Gastroesophageal sphincter (tissue), 4 donors: ENCODE measurements around the gene RNF152. TPM values are rescaled to one million over a fixed set of nuclear protein-coding genes. Genes with fewer than 3 reads are reported as not detected.

ENCODE experiments used
- ATAC-seq: fragments of 150-250 bp; one replicate; pipeline ENCODE4 v1.9.1; 2016; ENCODE audit warnings: mild to moderate bottlenecking, moderate library complexity
- H3K27ac ChIP-seq, 4 donors: fragments of 200-600 bp; sonication (generic) in 3 of 4; 1 replicate in 3 of 4; 2 replicates in 1 of 4; pipeline ENCODE4 v1.5.1; 2016 to 2019
- H3K27me3 ChIP-seq: fragments of 200-600 bp; sonication (generic); one replicate; pipeline ENCODE4 v1.5.1; 2019
- H3K36me3 ChIP-seq, 2 donors: fragments of 200-600 bp; sonication (generic); one replicate each; pipeline ENCODE4 v1.5.1; 2019; ENCODE audit warnings: control low read depth in 1 of 2
- H3K4me1 ChIP-seq, 3 donors: fragments of 200-600 bp; sonication (generic); 1 replicate in 2 of 3; 2 replicates in 1 of 3; pipeline ENCODE4 v1.5.1; 2016 to 2019; ENCODE audit warnings: control low read depth in 2 of 3
- H3K4me3 ChIP-seq, 2 donors: fragments of 200-600 bp; sonication (generic); one replicate each; pipeline ENCODE4 v1.5.1; 2019; ENCODE audit warnings: mild to moderate bottlenecking in 1 of 2, moderate library complexity in 1 of 2
- H3K9me3 ChIP-seq, 3 donors: fragments of 200-600 bp; sonication (generic); one replicate each; pipeline ENCODE4 v1.5.1; 2017 to 2019; ENCODE audit warnings: control low read depth in 2 of 3
- CTCF ChIP-seq, 4 experiments: fragments of 200-600 bp in 2 of 4; fragments of 450-650 bp in 2 of 4; sonication (generic) in 1 of 4; IDR thresholded peaks; one replicate each; pipeline ENCODE4 v1.5.1; 2017 to 2019; ENCODE audit warnings: antibody characterized with exemption in 4 of 4, mild to moderate bottlenecking in 2 of 4, moderate library complexity in 2 of 4
- EP300 ChIP-seq: sonication (generic); formaldehyde crosslinking; IDR thresholded peaks from one replicate; pipeline ENCODE4 v1.6.1; 2017; ENCODE audit warnings: antibody characterized with exemption, mild to moderate bottlenecking
- POLR2A ChIP-seq, 2 donors: fragments of 450-650 bp; IDR thresholded peaks; one replicate each; pipeline ENCODE4 v1.6.1; 2017; ENCODE audit warnings: antibody characterized with exemption in 2 of 2, mild to moderate bottlenecking in 2 of 2, moderate library complexity in 1 of 2
- POLR2AphosphoS5 ChIP-seq: sonication (generic); formaldehyde crosslinking; IDR thresholded peaks from one replicate; pipeline ENCODE4 v1.6.1; 2017; ENCODE audit warnings: antibody characterized with exemption
- WGBS, 2 donors: methylation state at CpG; one replicate each; pipeline ENCODE4 v1.1.5; 2018; ENCODE audit warnings: low coverage in 1 of 2; 5-methylcytosine and 5-hydroxymethylcytosine counted together
- total RNA-seq, 4 donors: library from RNA; depleted of rRNA; stranded (reverse); fragments of >200 nt; gene quantifications; one replicate each; pipeline ENCODE4 v1.1.0, GENCODE V29; 2016

The RNF152 gene
- total RNA-seq, 4 donors from 2014 or later, result 9.0 to 11.2 (median 10.1) TPM

GRCh38 chr18:61840324-61840723 is 52.5 kb downstream of the RNF152 start:
- no peak for ATAC-seq
- H3K9me3 ChIP-seq, result no peaks in the 10 kb centered on the region
- no peaks in the 10 kb centered on the region for H3K36me3 ChIP-seq
- no peaks in the 10 kb centered on the region for H3K4me1 ChIP-seq
- no peaks in the 10 kb centered on the region for H3K27me3 ChIP-seq
- no peak for TF ChIP-seq CTCF (IDR thresholded peaks at IDR 0.05)
- TF ChIP-seq POLR2A (IDR thresholded peaks at IDR 0.05), result no peak
- TF ChIP-seq EP300, result no peak
- no peak for TF ChIP-seq POLR2AphosphoS5
- no peak overlapping the region for H3K4me3 ChIP-seq
- 85 to 100% methylated on average over 1 of the region's 1 CpG for WGBS, 2 donors
- H3K27ac ChIP-seq, result no peak overlapping the region

DNA sequence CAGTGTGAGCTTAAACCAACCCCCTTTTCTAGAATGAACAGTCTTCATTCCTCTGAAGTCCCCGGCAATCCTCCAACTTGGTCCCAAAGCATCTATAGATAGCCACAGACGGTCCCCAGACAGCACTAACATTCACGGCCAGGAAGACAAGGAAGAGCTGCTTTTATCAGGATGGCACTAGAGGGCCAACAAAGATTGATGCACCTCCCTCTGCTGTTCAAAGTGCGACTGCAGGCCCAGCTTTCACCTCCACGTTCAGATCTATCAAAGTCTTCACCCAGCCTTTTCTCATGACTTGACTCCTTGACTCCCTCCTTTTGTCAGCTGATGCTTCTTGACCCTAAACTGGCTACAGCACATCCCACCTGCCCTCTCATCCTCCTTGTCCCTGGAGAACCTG is 54.3 kb downstream of the RNF152 start:
- H3K4me3 ChIP-seq, result no peak overlapping the region
- TF ChIP-seq POLR2AphosphoS5 (no peak), CTCF (IDR thresholded peaks at IDR 0.05) (no peak), EP300 (no peak), POLR2A (IDR thresholded peaks at IDR 0.05) (no peak)
- H3K4me1 ChIP-seq, result no peaks in the 10 kb centered on the region
- H3K36me3 ChIP-seq, result no peaks in the 10 kb centered on the region
- no peak for ATAC-seq
- no peaks in the 10 kb centered on the region for H3K9me3 ChIP-seq
- H3K27me3 ChIP-seq, result no peaks in the 10 kb centered on the region
- WGBS, 2 donors, result 68 to 89% methylated on average over 3 of the region's 5 CpGs
- H3K27ac ChIP-seq, result no peak overlapping the region

- 62 to 68% methylated on average over 4 of the region's 4 CpGs for WGBS, 2 donors
- no peaks in the 10 kb centered on the region for H3K4me1 ChIP-seq
- H3K9me3 ChIP-seq, result no peaks in the 10 kb centered on the region
- no peak overlapping the region for H3K4me3 ChIP-seq
- TF ChIP-seq POLR2AphosphoS5 (no peak), EP300 (no peak), CTCF (IDR thresholded peaks at IDR 0.05) (no peak)
- no peak for ATAC-seq
- no peaks in the 10 kb centered on the region for H3K36me3 ChIP-seq
- no peak overlapping the region for H3K27ac ChIP-seq
- H3K27me3 ChIP-seq, result no peaks in the 10 kb centered on the region
These were observed 58.8 kb downstream of the RNF152 start for GRCh38 chr18:61833978-61834377.

- H3K27ac ChIP-seq, result no peak overlapping the region
- H3K27me3 ChIP-seq, result no peaks in the 10 kb centered on the region
- 19 to 41% methylated on average over 5 of the region's 5 CpGs for WGBS, 2 donors
- no peaks in the 10 kb centered on the region for H3K9me3 ChIP-seq
- no peak overlapping the region for H3K4me3 ChIP-seq
- H3K4me1 ChIP-seq, result no peaks in the 10 kb centered on the region
- no peak for ATAC-seq
- no peak for TF ChIP-seq CTCF (IDR thresholded peaks at IDR 0.05)
- no peak for TF ChIP-seq POLR2A (IDR thresholded peaks at IDR 0.05)
- no peak for TF ChIP-seq POLR2AphosphoS5
- TF ChIP-seq EP300, result no peak
- no peaks in the 10 kb centered on the region for H3K36me3 ChIP-seq
These were observed 59.4 kb downstream of the RNF152 start for GRCh38 chr18:61833387-61833786.

DNA sequence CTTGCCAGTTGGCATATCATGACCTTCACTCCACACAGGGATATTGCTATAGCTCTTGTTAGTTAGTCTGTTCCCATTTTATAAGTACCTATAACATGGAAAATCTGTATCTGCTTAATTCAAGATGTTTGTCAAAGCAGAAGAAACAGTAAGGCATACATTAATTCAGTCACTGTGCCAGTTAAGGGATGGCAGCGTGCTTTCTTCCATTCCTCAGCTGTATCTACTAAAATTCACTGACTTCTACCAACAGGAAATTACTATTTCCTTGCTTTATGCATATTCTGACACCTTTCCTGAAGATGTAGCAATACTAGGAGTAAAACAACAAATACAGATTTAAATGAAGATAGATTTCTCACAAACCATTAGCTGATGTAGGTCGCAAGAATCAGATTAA is 59.9 kb downstream of the RNF152 start:
- no peak for ATAC-seq
- no peaks in the 10 kb centered on the region for H3K9me3 ChIP-seq
- no peak overlapping the region for H3K27ac ChIP-seq
- H3K4me1 ChIP-seq, result no peaks in the 10 kb centered on the region
- H3K36me3 ChIP-seq, result no peaks in the 10 kb centered on the region
- no peaks in the 10 kb centered on the region for H3K27me3 ChIP-seq
- no peak for TF ChIP-seq POLR2AphosphoS5
- no peak for TF ChIP-seq CTCF (IDR thresholded peaks at IDR 0.05)
- no peak for TF ChIP-seq POLR2A (IDR thresholded peaks at IDR 0.05)
- no peak for TF ChIP-seq EP300
- 81 to 85% methylated on average over 2 of the region's 2 CpGs for WGBS, 2 donors
- H3K4me3 ChIP-seq, result no peak overlapping the region
